Measurements from ENCODE around the gene QTRT2. TPM values are rescaled to one million over a fixed set of nuclear protein-coding genes. Genes with fewer than 3 reads are reported as not detected.

Gene QTRT2
- total and polyA plus RNA-seq, 10 donors, result 7.9 to 45.8 (median 27.0) TPM

DNA sequence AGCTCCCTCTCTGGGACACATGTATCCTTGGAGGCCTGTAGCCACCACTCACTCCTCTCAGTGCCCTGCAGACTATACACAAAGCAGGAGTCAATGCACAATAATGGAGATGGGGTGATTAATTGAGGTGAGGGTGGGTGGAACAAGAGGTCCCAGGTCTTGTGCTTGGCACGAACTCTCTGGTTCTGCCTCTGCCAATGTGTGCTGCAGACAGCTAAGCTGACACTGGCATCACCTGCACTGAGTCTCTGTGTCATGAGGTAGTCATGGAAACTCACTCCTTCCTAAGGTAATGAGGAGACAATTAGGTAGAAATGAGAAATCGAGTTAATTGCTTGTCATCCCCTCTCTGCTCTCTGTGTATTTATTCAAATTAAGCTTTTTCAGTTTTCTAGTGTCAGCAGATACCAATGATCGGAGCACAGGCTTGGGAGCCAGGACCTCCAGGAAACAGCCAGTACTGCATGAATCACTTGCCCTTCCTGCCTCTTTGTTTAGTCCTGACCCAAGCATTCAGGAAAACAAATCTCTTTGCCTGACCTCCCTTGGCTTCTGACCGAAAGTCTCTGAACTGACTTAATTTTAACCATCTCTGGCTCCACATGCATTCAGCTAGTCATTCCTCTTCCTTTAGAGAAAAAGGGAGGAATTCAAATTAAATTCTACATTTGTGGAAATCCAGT is 65.6 kb downstream of the QTRT2 start:
- 60 to 71% (median 63%) methylated on average over 4 of the region's 4 CpGs for WGBS, 5 donors
- TF ChIP-seq POLR2A (IDR thresholded peaks at IDR 0.05), result no peak
- TF ChIP-seq POLR2AphosphoS5 (IDR thresholded peaks at IDR 0.05), result peak in 1 of 3 donors; percentile 74
- TF ChIP-seq CTCF (IDR thresholded peaks at IDR 0.05 in 8 of 11, conservative IDR thresholded peaks at IDR 0.05 in 3 of 11), result peak in 2 of 11 experiments; percentile 6
- Histone ChIP-seq H3K9me3 (no peaks in the 10 kb centered on the region), H3K4me3 (no peak overlapping the region), H3K27ac (peak overlapping the region in 7 of 8 donors; percentile 46 to 73 (median 67)), H3K27me3 (replicated peaks in 1 of 7) (no peaks in the 10 kb centered on the region), H3K36me3 (no peaks in the 10 kb centered on the region), H3K4me1 (peaks cover 0 to 12% (median 6%) of the 10 kb centered on the region in 6 donors)
- DNase-seq, result no peak
- intact Hi-C loops (cut with DNase I; ENCODE audit: low total_unique reads), result no loop called here

GRCh38 chr3:114126461-114126860 is 69.9 kb downstream of the QTRT2 start:
- Histone ChIP-seq H3K36me3 (no peaks in the 10 kb centered on the region), H3K9me3 (no peaks in the 10 kb centered on the region), H3K27me3 (replicated peaks in 1 of 7) (no peaks in the 10 kb centered on the region), H3K27ac (no peak overlapping the region), H3K4me1 (peaks cover 0 to 12% (median 6%) of the 10 kb centered on the region in 6 donors), H3K4me3 (no peak overlapping the region)
- TF ChIP-seq CTCF (IDR thresholded peaks at IDR 0.05 in 8 of 11, conservative IDR thresholded peaks at IDR 0.05 in 3 of 11) (no peak), POLR2A (IDR thresholded peaks at IDR 0.05) (no peak), POLR2AphosphoS5 (IDR thresholded peaks at IDR 0.05) (no peak)
- intact Hi-C loops (cut with DNase I; ENCODE audit: low total_unique reads), result no loop called here
- WGBS, 5 donors, result 84 to 95% (median 89%) methylated on average over 1 of the region's 1 CpG
- DNase-seq, result no peak

DNA sequence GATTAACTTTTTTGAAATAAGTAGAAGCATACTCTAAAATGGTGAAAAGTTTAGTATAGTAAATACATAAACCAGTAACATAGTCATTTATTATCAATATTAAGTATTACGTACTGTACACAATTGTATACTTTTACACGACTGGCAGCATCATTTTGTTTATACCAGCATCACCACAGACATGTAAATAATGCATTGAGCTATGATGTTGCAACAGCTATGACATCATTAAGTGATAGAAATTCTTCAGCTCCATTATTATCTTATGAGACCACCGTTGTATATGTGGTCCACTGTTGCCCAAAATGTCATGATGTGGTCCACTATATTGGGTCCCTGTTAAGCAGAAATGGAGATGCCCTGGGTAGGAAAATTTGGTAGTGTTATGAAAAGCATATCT is 71.0 kb downstream of the QTRT2 start:
- no peak overlapping the region for H3K4me3 ChIP-seq
- 94 to 97% (median 95%) methylated on average over 3 of the region's 3 CpGs for WGBS, 5 donors
- peaks cover 0 to 4% (median 0%) of the 10 kb centered on the region in 6 donors for H3K4me1 ChIP-seq
- no peaks in the 10 kb centered on the region for H3K27me3 ChIP-seq (replicated peaks in 1 of 7)
- intact Hi-C loops (cut with DNase I; ENCODE audit: low total_unique reads), result no loop called here
- DNase-seq, result no peak
- H3K36me3 ChIP-seq, result no peaks in the 10 kb centered on the region
- H3K27ac ChIP-seq, result no peak overlapping the region
- H3K9me3 ChIP-seq, result no peaks in the 10 kb centered on the region
- TF ChIP-seq POLR2AphosphoS5 (IDR thresholded peaks at IDR 0.05), result no peak
- no peak for TF ChIP-seq CTCF (IDR thresholded peaks at IDR 0.05 in 8 of 11, conservative IDR thresholded peaks at IDR 0.05 in 3 of 11)

- no peaks in the 10 kb centered on the region for H3K36me3 ChIP-seq
- DNase-seq, result no peak
- 83 to 96% (median 89%) methylated on average over 1 of the region's 1 CpG for WGBS, 5 donors
- TF ChIP-seq CTCF (IDR thresholded peaks at IDR 0.05 in 8 of 11, conservative IDR thresholded peaks at IDR 0.05 in 3 of 11) (no peak), POLR2A (IDR thresholded peaks at IDR 0.05) (no peak), POLR2AphosphoS5 (IDR thresholded peaks at IDR 0.05) (no peak)
- no peak overlapping the region for H3K27ac ChIP-seq
- H3K27me3 ChIP-seq (replicated peaks in 1 of 7), result no peaks in the 10 kb centered on the region
- no peak overlapping the region for H3K4me3 ChIP-seq
- H3K4me1 ChIP-seq, result no peaks in the 10 kb centered on the region
- H3K9me3 ChIP-seq, result no peaks in the 10 kb centered on the region
- intact Hi-C loops (cut with DNase I; ENCODE audit: low total_unique reads), result no loop called here
Observed at GRCh38 chr3:114128231-114128630, 71.7 kb downstream of the QTRT2 start.

Data from spleen (tissue), 11 donors.